Measurements from ENCODE around the gene SPATA6L.
"Not testable (repeated sequence)": the region's sequence is repeated elsewhere in the genome, so short reads cannot be mapped to it uniquely, and the experiment has no call there.

SPATA6L gene

GRCh38 chr9:4677392-4677791 lies 11.1 kb upstream of the SPATA6L start:
- no peak for DNase-seq (ENCODE audit: low read depth)

GRCh38 chr9:4674783-4675182 lies 8.5 kb upstream of the SPATA6L start:
- no peak for DNase-seq (ENCODE audit: low read depth)

GRCh38 chr9:4671737-4672136 lies 5.5 kb upstream of the SPATA6L start:
- no peak for DNase-seq (ENCODE audit: low read depth)

- no peak for DNase-seq (ENCODE audit: low read depth)
These were observed 4.3 kb upstream of the SPATA6L start for GRCh38 chr9:4670591-4670990.

GRCh38 chr9:4669890-4670289 lies 3.6 kb upstream of the SPATA6L start:
- DNase-seq (ENCODE audit: low read depth), result no peak

- no peak for DNase-seq (ENCODE audit: low read depth)
These were observed 2.3 kb upstream of the SPATA6L start for GRCh38 chr9:4668604-4669003.

GRCh38 chr9:4667681-4668080 lies 1.4 kb upstream of the SPATA6L start:
- no peak for DNase-seq (ENCODE audit: low read depth)

- DNase-seq (ENCODE audit: low read depth), result no peak
These were observed 923 bp downstream of the SPATA6L start for GRCh38 chr9:4665357-4665756.

- DNase-seq (ENCODE audit: low read depth), result no peak
These were observed 2.3 kb downstream of the SPATA6L start for GRCh38 chr9:4663956-4664355.

GRCh38 chr9:4662989-4663792 lies 3.1 kb downstream of the SPATA6L start:
- no peak for DNase-seq (ENCODE audit: low read depth)

- DNase-seq (ENCODE audit: low read depth), result peak; percentile 63
These were observed 3.9 kb downstream of the SPATA6L start, which contains the start of gene PLPP6 for GRCh38 chr9:4662108-4662988. PLPP6 (plus strand) TSS chr9:4662294; CDS start chr9:4662376, 82 bp downstream.

- DNase-seq (ENCODE audit: low read depth), result no peak
These were observed 4.7 kb downstream of the SPATA6L start for GRCh38 chr9:4661611-4662010.

GRCh38 chr9:4661165-4661564 lies 5.1 kb downstream of the SPATA6L start:
- no peak for DNase-seq (ENCODE audit: low read depth)

- DNase-seq (ENCODE audit: low read depth), result not testable (repeated sequence)
These were observed 5.6 kb downstream of the SPATA6L start for GRCh38 chr9:4660665-4661064.

GRCh38 chr9:4657426-4658159 lies 8.7 kb downstream of the SPATA6L start:
- DNase-seq (ENCODE audit: low read depth), result no peak

- DNase-seq (ENCODE audit: low read depth), result no peak
These were observed 9.7 kb downstream of the SPATA6L start for GRCh38 chr9:4656621-4657020.

- DNase-seq (ENCODE audit: low read depth), result not testable (repeated sequence)
These were observed 10.1 kb downstream of the SPATA6L start for GRCh38 chr9:4656196-4656595.

- DNase-seq (ENCODE audit: low read depth), result no peak
These were observed 11.7 kb downstream of the SPATA6L start for GRCh38 chr9:4654538-4654937.

- no peak for DNase-seq (ENCODE audit: low read depth)
These were observed 12.2 kb downstream of the SPATA6L start for GRCh38 chr9:4654084-4654483.

- no peak for DNase-seq (ENCODE audit: low read depth)
These were observed 23.9 kb downstream of the SPATA6L start for GRCh38 chr9:4642351-4642750.

- DNase-seq (ENCODE audit: low read depth), result no peak
These were observed 26.3 kb downstream of the SPATA6L start for GRCh38 chr9:4640027-4640426.

- no peak for DNase-seq (ENCODE audit: low read depth)
These were observed 26.9 kb downstream of the SPATA6L start for GRCh38 chr9:4639420-4639819.
